K562 (cell line): ENCODE measurements around the gene PTPRO.

Source experiments
- CEBPB ChIP-seq: fragments of 450-650 bp; IDR thresholded peaks from 2 replicates; pipeline ENCODE4 v1.6.1; 2016; ENCODE audit warnings: missing genetic modification characterization, missing compliant biosample characterization
- CTCF ChIP-seq, 3 experiments: IDR thresholded peaks in 2 of 3; conservative IDR thresholded peaks in 1 of 3; 2 replicates each; pipeline ENCODE4 v1.5.1; 2011 to 2012; ENCODE audit warnings: low read length in 3 of 3, mild to moderate bottlenecking in 3 of 3, control low read depth in 2 of 3, improper control_type of control experiment in 1 of 3, inconsistent platforms in 1 of 3, low read depth in 1 of 3, mixed read lengths in 1 of 3, moderate library complexity in 1 of 3; ENCODE audit not compliant: insufficient read depth in 2 of 3
- EGR1 ChIP-seq: fragments of 450-650 bp; conservative IDR thresholded peaks from 2 replicates; pipeline ENCODE4 v1.6.1; 2017; ENCODE audit warnings: mild to moderate bottlenecking
- FOXK1 ChIP-seq: sonication (generic); formaldehyde crosslinking; IDR thresholded peaks from 2 replicates; pipeline ENCODE4 v1.8.0; 2022; ENCODE audit warnings: missing genetic modification reagents, mild to moderate bottlenecking, borderline replicate concordance
- HIVEP1 ChIP-seq: fragments of 250-450 bp; sonication (Bioruptor Pico); IDR thresholded peaks from 2 replicates; pipeline ENCODE4 v1.4.0; 2020; ENCODE audit warnings: mild to moderate bottlenecking
- KAT8 ChIP-seq: fragments of 450-650 bp; IDR thresholded peaks from 2 replicates; pipeline ENCODE4 v1.6.1; 2016; ENCODE audit warnings: low read depth, mild to moderate bottlenecking
- MED1 ChIP-seq: sonication (generic); formaldehyde crosslinking; IDR thresholded peaks from 2 replicates; pipeline ENCODE4 v1.8.1; 2023; ENCODE audit warnings: missing genetic modification reagents, borderline replicate concordance
- POLR2A ChIP-seq: fragments of 450-650 bp; conservative IDR thresholded peaks from 2 replicates; pipeline ENCODE4 v1.6.1; 2016
- RAD21 ChIP-seq, 2 experiments: fragments of 250-450 bp in 1 of 2; fragments of 450-650 bp in 1 of 2; sonication (Bioruptor Pico) in 1 of 2; formaldehyde crosslinking in 1 of 2; IDR thresholded peaks in 1 of 2; conservative IDR thresholded peaks in 1 of 2; 2 replicates each; pipeline versions ENCODE4 v1.4.0 to v1.8.0; 2020 to 2022; ENCODE audit warnings: mild to moderate bottlenecking in 2 of 2, moderate library complexity in 1 of 2
- ZNF785 ChIP-seq: fragments of 250-450 bp; sonication (Bioruptor Pico); IDR thresholded peaks from 2 replicates; pipeline ENCODE4 v1.4.0; 2020; ENCODE audit warnings: mild to moderate bottlenecking

DNA sequence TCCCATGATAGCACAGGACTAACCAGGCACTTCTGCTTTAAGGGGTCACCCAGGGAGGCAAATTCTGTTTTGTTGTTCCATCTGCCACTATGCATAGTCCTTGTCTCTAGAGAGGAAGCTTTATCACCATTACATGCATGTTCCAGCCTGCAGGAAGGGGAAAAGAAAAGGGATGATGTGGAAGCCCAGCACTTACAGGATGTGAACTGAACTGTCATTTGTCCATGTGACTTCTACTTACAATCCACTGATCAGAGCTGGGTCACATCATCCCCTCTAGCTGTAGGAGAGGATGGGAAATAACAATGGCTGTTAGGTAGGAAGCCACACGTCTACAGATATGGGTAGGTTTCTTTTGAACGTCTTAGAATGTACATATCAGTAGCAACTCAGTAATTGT is 203.1 kb downstream of the PTPRO start:
- TF ChIP-seq KAT8 (no peak), ZNF785 (CRISPR knock-in tag) (no peak), HIVEP1 (CRISPR knock-in tag) (no peak), POLR2A (no peak), MED1 (no peak), EGR1 (no peak), CEBPB (tag) (no peak), CTCF (IDR thresholded peaks at IDR 0.05 in 2 of 3, conservative IDR thresholded peaks at IDR 0.05 in 1 of 3; ENCODE audit: insufficient read depth in 2 of 3, low read depth in 1 of 3, low read length in 3 of 3) (no peak), FOXK1 (no peak), RAD21 (CRISPR knock-in tag; conservative IDR thresholded peaks at IDR 0.05 in 1 of 2, IDR thresholded peaks at IDR 0.05 in 1 of 2) (no peak)
